ENCODE results near the gene APLP1. TPM values are rescaled to one million over a fixed set of nuclear protein-coding genes. Genes with fewer than 3 reads are reported as not detected.
"Not testable (repeated sequence)": the region's sequence is repeated elsewhere in the genome, so short reads cannot be mapped to it uniquely, and the experiment has no call there.

Gene APLP1
- total RNA-seq, 1 donor from 2014 or later: 0.26 TPM

GRCh38 chr19:35908010-35908441 is 39.7 kb downstream of the APLP1 start, which contains the start of gene TYROBP:
TYROBP (minus strand) TSS chr19:35908295; CDS start chr19:35908228, 67 bp downstream.
- Histone ChIP-seq H3K27me3 (ENCODE audit: control insufficient read depth, insufficient read depth, low read length) (no peaks in the 10 kb centered on the region), H3K4me3 (ENCODE audit: low read depth, low read length) (no peak within 1 kb of the TSS), H3K36me3 (ENCODE audit: control insufficient read depth, insufficient read depth, low read length) (no peaks in the 10 kb centered on the region)
- FAIRE-seq: no peak
- no peak for TF ChIP-seq CTCF (IDR thresholded peaks at IDR 0.05; ENCODE audit: insufficient read depth, low read length, severe bottlenecking)
- no peak for DNase-seq (ENCODE audit: low read depth)

GRCh38 chr19:35908973-35909683 is 40.8 kb downstream of the APLP1 start:
- Histone ChIP-seq H3K27me3 (ENCODE audit: control insufficient read depth, insufficient read depth, low read length) (no peaks in the 10 kb centered on the region), H3K36me3 (ENCODE audit: control insufficient read depth, insufficient read depth, low read length) (no peaks in the 10 kb centered on the region), H3K4me3 (ENCODE audit: low read depth, low read length) (no peak overlapping the region)
- no peak for TF ChIP-seq CTCF (IDR thresholded peaks at IDR 0.05; ENCODE audit: insufficient read depth, low read length, severe bottlenecking)
- FAIRE-seq: no peak
- DNase-seq (ENCODE audit: low read depth): no peak

GRCh38 chr19:35909684-35910035 is 41.3 kb downstream of the APLP1 start:
- no peak for TF ChIP-seq CTCF (IDR thresholded peaks at IDR 0.05; ENCODE audit: insufficient read depth, low read length, severe bottlenecking)
- no peaks in the 10 kb centered on the region for H3K36me3 ChIP-seq (ENCODE audit: control insufficient read depth, insufficient read depth, low read length)
- no peak overlapping the region for H3K4me3 ChIP-seq (ENCODE audit: low read depth, low read length)
- DNase-seq (ENCODE audit: low read depth) (no peak), FAIRE-seq (no peak)
- no peaks in the 10 kb centered on the region for H3K27me3 ChIP-seq (ENCODE audit: control insufficient read depth, insufficient read depth, low read length)

GRCh38 chr19:35910355-35910754 is 42.0 kb downstream of the APLP1 start:
- DNase-seq (ENCODE audit: low read depth); FAIRE-seq; H3K4me3 ChIP-seq (ENCODE audit: low read depth, low read length); H3K36me3 ChIP-seq (ENCODE audit: control insufficient read depth, insufficient read depth, low read length); H3K27me3 ChIP-seq (ENCODE audit: control insufficient read depth, insufficient read depth, low read length): not testable (repeated sequence)

- H3K4me3 ChIP-seq (ENCODE audit: low read depth, low read length): no peak overlapping the region
- FAIRE-seq (no peak), DNase-seq (ENCODE audit: low read depth) (peak; percentile 18)
- H3K36me3 ChIP-seq (ENCODE audit: control insufficient read depth, insufficient read depth, low read length): no peaks in the 10 kb centered on the region
- no peak for TF ChIP-seq CTCF (IDR thresholded peaks at IDR 0.05; ENCODE audit: insufficient read depth, low read length, severe bottlenecking)
- no peaks in the 10 kb centered on the region for H3K27me3 ChIP-seq (ENCODE audit: control insufficient read depth, insufficient read depth, low read length)
Measured at GRCh38 chr19:35911173-35911572, 42.8 kb downstream of the APLP1 start.

- Histone ChIP-seq H3K36me3 (ENCODE audit: control insufficient read depth, insufficient read depth, low read length) (no peaks in the 10 kb centered on the region), H3K4me3 (ENCODE audit: low read depth, low read length) (no peak overlapping the region), H3K27me3 (ENCODE audit: control insufficient read depth, insufficient read depth, low read length) (no peaks in the 10 kb centered on the region)
- FAIRE-seq (no peak), DNase-seq (ENCODE audit: low read depth) (peak; percentile 85)
- TF ChIP-seq CTCF (IDR thresholded peaks at IDR 0.05; ENCODE audit: insufficient read depth, low read length, severe bottlenecking): no peak
Measured at GRCh38 chr19:35911790-35912189, 43.4 kb downstream of the APLP1 start.

All from bronchial epithelial cell (primary cell).